SK-MEL-5 (cell line): Measurements from ENCODE around the gene ZNF786. TPM values are rescaled to one million over a fixed set of nuclear protein-coding genes. Genes with fewer than 3 reads are reported as not detected.
"Not testable (repeated sequence)": the region's sequence is repeated elsewhere in the genome, so short reads cannot be mapped to it uniquely, and the experiment has no call there.

Source experiments
- DNase-seq: peaks from one replicate; pipeline ENCODE4 v3.0.0-alpha.2; 2016; ENCODE audit warnings: low read depth, low spot score
- in situ Hi-C: cut with HindIII; loops from 2 replicates; pipeline ENCODE4 v1.10.0; 2016; ENCODE audit warnings: low sequenced_read_pairs, high pct_unique_total_duplicates, low pct_unique_long_range_greater_than_20kb
- total RNA-seq: library from RNA; depleted of rRNA; stranded (reverse); fragments of >200 nt; shearing (Covaris generic); gene quantifications from 2 replicates; pipeline ENCODE4 v1.2.3, GENCODE V29; 2014

ZNF786 gene
- total RNA-seq, 1 experiment from 2014 or later: 4.6 TPM

GRCh38 chr7:149092244-149092643 is 1.7 kb upstream of the ZNF786 start:
- in situ Hi-C loops, DNase-seq: not testable (repeated sequence)

- in situ Hi-C loops: no loop called here
- DNase-seq: no peak
Observed at GRCh38 chr7:149087376-149087775, 3.1 kb downstream of the ZNF786 start.

- in situ Hi-C loops: no loop called here
- DNase-seq: no peak
Observed at GRCh38 chr7:149085866-149086265, 4.7 kb downstream of the ZNF786 start.

GRCh38 chr7:149084407-149084806 is 6.1 kb downstream of the ZNF786 start:
- in situ Hi-C loops: no loop called here
- DNase-seq: no peak

GRCh38 chr7:149081914-149082313 is 8.6 kb downstream of the ZNF786 start:
- in situ Hi-C loops: no loop called here
- DNase-seq: peak; percentile 31

- in situ Hi-C loops: no loop called here
- no peak for DNase-seq
Observed at GRCh38 chr7:149077594-149077993, 12.9 kb downstream of the ZNF786 start.

GRCh38 chr7:149075286-149075685 is 15.2 kb downstream of the ZNF786 start:
- no peak for DNase-seq
- in situ Hi-C loops: no loop called here

- DNase-seq: no peak
- in situ Hi-C loops: no loop called here
Observed at GRCh38 chr7:149074116-149074885, 16.2 kb downstream of the ZNF786 start.

GRCh38 chr7:149072438-149072775 is 18.1 kb downstream of the ZNF786 start:
- in situ Hi-C loops: no loop called here
- DNase-seq: no peak

- DNase-seq: no peak
Observed at GRCh38 chr7:149071641-149072437, 18.7 kb downstream of the ZNF786 start.

GRCh38 chr7:149071182-149071635 is 19.3 kb downstream of the ZNF786 start:
- DNase-seq: no peak

More at GRCh38 chr7:149071641-149072437, 18.7 kb downstream of the ZNF786 start:
- in situ Hi-C loops: no loop called here

GRCh38 chr7:149070372-149071125 is 20.0 kb downstream of the ZNF786 start:
- in situ Hi-C loops: no loop called here
- no peak for DNase-seq

More at GRCh38 chr7:149071182-149071635, 19.3 kb downstream of the ZNF786 start:
- in situ Hi-C loops: no loop called here

GRCh38 chr7:149067869-149068268 is 22.6 kb downstream of the ZNF786 start:
- in situ Hi-C loops: no loop called here

GRCh38 chr7:149063476-149063875 is 27.0 kb downstream of the ZNF786 start:
- in situ Hi-C loops: no loop called here
- DNase-seq: no peak

More at GRCh38 chr7:149067869-149068268, 22.6 kb downstream of the ZNF786 start:
- peak; percentile 21 for DNase-seq

- in situ Hi-C loops, DNase-seq: not testable (repeated sequence)
Observed at GRCh38 chr7:149062217-149062899, 28.2 kb downstream of the ZNF786 start.

GRCh38 chr7:149060156-149060555 is 30.4 kb downstream of the ZNF786 start:
- in situ Hi-C loops: no loop called here
- peak; percentile 24 for DNase-seq

- in situ Hi-C loops: no loop called here
- DNase-seq: no peak
Observed at GRCh38 chr7:149053885-149054284, 36.6 kb downstream of the ZNF786 start.
